ENCODE results near the gene MALL. TPM values are rescaled to one million over a fixed set of nuclear protein-coding genes. Genes with fewer than 3 reads are reported as not detected.
"Not testable (repeated sequence)": the region's sequence is repeated elsewhere in the genome, so short reads cannot be mapped to it uniquely, and the experiment has no call there.

Gene MALL
- not detected in 2 replicates for total RNA-seq

DNA sequence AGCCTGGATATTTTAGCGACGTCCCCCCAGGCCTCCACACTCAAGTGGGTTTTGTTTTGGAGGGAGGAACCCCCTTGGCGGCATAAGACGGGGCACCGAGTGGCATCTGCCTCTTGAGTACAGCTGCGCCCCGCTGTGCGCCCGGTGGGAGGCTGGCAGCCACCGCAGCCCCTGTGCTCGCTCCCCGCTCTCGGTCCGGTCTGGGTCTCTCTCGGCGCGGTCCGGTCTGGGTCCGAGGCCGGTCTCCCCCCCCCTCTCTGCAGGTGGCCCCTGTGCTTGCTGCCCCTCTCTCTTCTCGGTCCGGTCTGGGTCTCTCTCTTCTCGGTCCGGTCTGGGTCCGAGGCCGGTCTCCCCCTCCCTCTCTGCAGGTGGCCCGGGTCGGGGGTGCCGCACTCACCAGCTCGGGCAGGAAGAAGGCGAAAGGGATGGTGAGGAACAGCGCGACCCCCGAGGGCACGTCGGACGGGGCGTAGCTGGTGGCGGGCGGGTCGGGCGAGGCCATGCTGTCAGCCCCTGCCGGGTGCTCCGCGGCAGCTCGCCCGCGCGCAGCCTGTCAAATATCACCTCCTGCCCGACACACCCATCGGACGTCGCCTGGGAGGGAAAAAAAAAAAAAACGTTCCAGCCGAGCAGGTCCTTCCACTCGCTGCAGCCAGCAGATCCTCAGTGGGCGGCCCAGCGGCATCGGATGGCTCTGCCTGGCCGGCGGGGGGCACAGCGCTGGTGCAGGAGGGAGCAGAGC is at the start of gene MALL:
TSS of gene MALL (minus strand) at position 532 of the 742 bp plus-strand sequence. CDS start at position 502, 30 bp downstream.
- intact Hi-C loops (cut with micrococcal nuclease), result no loop called here

DNA sequence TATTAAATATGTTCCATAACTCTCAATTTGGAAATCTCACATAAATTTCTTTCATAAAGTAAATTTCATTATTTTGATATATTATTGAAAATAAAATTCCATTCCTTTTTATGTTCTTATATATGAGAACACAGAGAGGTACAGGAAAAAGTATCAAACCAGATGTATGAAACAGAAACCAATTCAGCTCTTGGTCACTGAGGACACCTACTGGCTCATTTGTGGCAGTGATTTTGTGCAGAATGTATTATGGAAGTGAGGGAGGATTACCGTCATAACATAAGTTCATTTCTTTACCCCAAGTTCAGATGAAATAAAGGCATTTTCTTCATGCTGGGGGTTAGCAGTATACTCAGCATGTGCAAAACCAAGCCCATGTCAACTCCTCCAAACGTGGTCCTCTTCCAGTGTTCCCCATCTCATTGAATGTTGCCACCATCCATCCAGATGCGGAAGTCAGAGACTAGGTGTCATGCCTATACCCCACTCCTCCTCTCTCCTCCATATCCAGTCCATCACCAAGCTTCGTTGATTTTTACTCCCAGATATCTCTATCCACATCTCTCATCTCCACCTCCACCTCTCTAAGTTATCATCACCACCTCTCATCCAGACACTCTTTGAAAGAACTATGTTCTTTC is 41.7 kb upstream of the MALL start:
- intact Hi-C loops (cut with micrococcal nuclease), result no loop called here

- intact Hi-C loops (cut with micrococcal nuclease), result not testable (repeated sequence)
Observed at GRCh38 chr2:110154828-110155227, 39.2 kb upstream of the MALL start.

GRCh38 chr2:110154188-110154587 is 38.6 kb upstream of the MALL start:
- intact Hi-C loops (cut with micrococcal nuclease), result not testable (repeated sequence)

DNA sequence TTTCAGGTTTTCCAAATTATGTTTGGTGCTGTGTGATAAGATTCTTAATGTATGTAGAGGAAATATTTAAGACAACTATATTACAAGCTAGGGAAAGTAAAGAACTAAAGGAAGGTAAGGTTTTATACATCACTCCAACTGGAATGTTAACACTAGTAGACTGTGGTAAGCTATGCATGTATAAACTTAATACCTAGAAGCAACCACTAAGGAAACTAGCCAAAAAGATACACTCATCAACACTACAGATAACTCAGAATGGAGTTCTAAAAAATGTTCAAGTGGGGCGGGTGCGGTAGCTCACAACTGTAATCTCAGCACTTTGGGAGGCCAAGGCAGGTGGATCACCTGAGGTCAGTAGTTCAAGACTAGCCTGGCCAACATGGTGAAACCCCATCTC is 37.8 kb upstream of the MALL start:
- intact Hi-C loops (cut with micrococcal nuclease), result no loop called here

GRCh38 chr2:110152943-110153342 is 37.3 kb upstream of the MALL start:
- intact Hi-C loops (cut with micrococcal nuclease), result no loop called here

GRCh38 chr2:110149330-110150220 is 34.0 kb upstream of the MALL start:
- intact Hi-C loops (cut with micrococcal nuclease), result no loop called here

DNA sequence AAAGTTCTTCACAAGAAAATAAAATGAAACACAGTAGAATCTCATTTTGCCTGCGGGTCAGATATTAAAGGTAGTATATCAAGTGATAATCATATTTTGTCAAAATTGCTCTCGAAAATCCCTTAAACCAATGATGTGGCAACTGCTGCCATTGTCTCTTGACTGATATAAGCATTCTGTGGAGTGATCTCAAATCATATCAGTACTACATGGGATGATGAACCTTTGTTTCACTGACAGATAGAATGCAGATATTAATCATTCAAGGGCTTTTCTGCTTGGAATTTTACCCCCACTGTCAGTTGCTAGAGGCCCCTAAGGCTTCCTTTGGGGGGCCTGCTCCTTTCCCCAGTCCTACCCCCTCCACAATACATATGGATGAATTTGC is 31.3 kb upstream of the MALL start:
- intact Hi-C loops (cut with micrococcal nuclease), result no loop called here

DNA sequence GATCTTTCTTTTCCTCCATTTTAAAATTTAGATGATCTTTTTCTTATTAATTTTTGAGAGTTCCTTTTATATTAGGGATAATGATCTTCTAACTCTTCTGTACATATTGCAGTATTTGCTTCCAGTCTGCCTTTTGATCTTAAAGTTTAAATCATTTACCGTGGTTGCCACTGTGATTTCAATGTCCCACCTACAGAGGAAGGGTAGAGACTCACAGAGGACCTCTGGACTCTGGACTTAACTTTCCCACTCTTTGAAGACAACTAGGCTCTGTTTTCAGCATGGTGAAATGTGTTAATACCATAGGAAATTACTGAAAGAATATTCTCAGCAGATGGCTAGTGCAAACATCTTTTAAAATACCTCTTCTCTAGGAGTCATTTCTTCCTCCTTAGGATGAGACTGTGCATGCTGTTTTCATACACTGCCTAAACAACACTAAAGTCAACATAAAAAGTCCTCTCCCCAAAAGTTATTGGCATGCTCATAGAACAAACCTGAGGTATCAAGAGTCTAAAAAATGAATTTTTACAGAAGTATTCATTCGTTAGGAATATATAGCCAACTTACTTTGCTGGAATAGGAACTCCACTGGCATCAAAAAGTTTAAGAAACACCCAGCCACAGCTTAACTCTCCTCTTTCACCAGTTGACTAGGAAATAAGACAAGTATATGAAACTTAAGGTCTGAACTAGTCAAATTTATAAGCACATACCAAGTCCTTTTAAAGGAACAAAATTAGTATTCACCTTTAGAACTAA is 30.7 kb upstream of the MALL start:
- intact Hi-C loops (cut with micrococcal nuclease), result no loop called here

DNA sequence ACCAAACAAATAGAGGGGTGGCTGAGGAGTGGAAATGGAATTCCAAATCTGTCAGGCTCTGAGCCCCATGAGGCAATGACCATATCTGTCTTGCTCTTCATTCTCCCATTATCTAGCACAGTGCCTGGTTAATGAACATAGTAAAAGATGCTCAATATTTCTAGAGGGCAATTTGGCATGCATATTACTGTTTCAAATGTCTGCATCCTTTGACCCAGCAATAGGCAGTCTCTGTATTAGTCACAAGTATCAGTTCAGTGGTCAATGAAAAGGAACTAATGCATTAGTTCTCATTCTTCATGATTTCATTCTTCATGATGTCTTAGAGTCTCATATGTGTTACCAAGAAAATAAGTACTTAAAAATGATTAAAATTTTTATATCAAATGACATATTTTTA is 28.4 kb upstream of the MALL start:
- intact Hi-C loops (cut with micrococcal nuclease), result no loop called here

DNA sequence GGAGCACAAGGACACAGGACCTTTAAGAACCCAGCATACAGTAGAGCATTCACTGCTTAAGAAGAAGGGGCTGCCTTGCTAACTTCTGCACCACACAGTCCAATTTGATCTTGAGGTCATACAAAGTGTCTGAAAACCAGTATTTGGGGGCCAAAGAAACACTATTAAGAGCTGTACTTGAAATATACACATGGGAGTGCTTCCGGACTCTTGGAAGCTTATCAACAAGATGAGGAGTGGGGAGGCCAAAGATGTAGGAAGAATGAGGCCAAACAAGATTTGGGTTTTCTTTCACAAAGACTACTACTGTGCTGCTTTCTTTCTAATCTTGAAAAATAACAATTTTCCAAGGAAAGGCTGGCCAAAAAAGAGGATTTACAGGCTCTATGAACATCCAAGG is 24.8 kb upstream of the MALL start:
- intact Hi-C loops (cut with micrococcal nuclease), result no loop called here

GRCh38 chr2:110134025-110134424 is 18.4 kb upstream of the MALL start:
- intact Hi-C loops (cut with micrococcal nuclease), result no loop called here

- intact Hi-C loops (cut with micrococcal nuclease), result no loop called here
Observed at GRCh38 chr2:110131166-110131565, 15.5 kb upstream of the MALL start.

DNA sequence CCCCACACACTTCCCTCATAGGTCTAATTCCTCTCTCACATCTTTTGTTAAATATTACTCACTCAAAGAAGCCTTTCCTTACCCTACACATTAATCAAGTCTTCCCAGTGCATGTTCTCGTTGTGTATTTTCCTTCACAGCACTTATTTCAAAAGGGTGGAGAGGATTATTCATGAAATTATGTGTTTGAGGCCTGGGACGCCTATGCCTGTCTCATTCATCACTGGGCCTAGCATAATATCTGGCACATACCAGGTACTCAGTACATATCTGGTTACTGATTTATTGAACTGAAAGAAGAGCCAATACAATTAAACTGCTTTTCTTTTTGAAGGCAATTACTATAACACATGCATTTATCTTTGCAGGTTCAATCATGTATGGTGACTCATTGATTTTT is 15.1 kb upstream of the MALL start:
- intact Hi-C loops (cut with micrococcal nuclease), result no loop called here

DNA sequence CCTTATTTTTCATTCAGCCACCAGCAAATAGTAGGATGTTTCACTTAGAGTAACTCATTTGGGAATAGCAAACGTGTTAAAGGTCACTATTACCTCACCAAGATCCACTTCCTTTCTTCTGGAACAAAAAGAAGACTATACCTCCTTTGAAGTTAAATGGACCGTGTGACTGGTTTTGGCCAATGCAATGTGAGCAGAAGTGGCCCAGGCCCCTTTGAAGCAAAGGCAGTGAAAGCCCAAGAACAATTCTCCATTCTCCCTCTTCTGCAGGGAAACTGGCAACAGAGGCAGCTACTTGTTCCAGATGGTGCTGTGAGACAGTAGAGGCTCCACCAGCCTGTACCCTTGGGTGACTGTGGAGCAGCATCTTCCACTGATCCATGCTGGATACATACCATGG is 11.3 kb upstream of the MALL start:
- intact Hi-C loops (cut with micrococcal nuclease), result no loop called here

GRCh38 chr2:110126086-110126773 is 10.6 kb upstream of the MALL start:
- intact Hi-C loops (cut with micrococcal nuclease), result no loop called here

- intact Hi-C loops (cut with micrococcal nuclease), result no loop called here
Observed at GRCh38 chr2:110124939-110125691, 9.5 kb upstream of the MALL start.

GRCh38 chr2:110124038-110124825 is 8.6 kb upstream of the MALL start:
- intact Hi-C loops (cut with micrococcal nuclease), result no loop called here

DNA sequence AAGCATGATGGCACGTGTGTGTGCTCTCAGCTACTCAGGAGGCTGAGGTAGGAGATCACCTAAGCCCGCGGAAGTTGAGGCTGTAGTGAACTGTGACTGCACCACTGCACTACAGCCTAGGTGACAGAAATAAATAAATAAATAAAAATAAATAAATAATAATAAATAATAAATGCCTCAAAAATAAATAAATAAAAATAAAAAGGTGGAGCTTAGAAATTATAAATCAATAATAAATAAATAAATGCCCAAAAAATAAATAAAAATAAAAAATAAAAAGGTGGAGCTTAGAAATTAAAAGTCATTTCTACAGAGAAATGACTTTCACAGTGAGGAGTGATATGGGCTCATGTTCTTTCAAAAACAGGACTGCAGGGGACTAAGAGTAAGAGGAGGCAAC is 6.0 kb upstream of the MALL start:
- intact Hi-C loops (cut with micrococcal nuclease), result no loop called here
